OCI-LY7 (cell line): Measurements from ENCODE around the gene COL25A1.

Experiments used
- CTCF ChIP-seq: fragments of 200-600 bp; sonication (generic); conservative IDR thresholded peaks from 2 replicates; pipeline ENCODE4 v1.5.1; 2014; ENCODE audit warnings: mild to moderate bottlenecking, antibody characterized with exemption, low read length, moderate library complexity, mixed read lengths
- EZH2phosphoT487 ChIP-seq: fragments of 200-600 bp; sonication (generic); IDR thresholded peaks from 2 replicates; pipeline ENCODE4 v1.6.1; 2018; ENCODE audit warnings: low read depth, borderline replicate concordance, mild to moderate bottlenecking, mixed run types, antibody characterized with exemption, low read length, moderate library complexity, mixed read lengths

DNA sequence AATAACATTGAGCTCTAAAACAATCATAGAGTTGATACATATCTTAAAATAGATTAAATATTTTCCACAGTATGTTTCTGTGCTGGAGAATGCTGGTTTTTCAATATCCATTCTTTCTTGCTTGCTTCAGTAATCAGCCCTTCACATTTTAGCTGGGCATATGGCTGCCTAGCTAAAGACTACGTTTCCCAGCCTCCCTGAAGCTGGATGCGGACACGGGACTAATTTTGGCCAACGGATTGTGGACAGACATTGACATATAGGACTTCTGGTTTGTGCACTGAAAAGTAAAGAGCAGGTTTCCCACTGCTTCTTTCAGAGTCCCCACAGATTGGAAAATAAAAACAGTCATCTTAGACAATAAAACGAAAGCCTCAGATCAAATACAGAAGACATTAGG, 97.3 kb downstream of the COL25A1 start:
- TF ChIP-seq CTCF = no peak
- no peak for TF ChIP-seq EZH2phosphoT487
